GM12801 (cell line): ENCODE data around the gene COL24A1.

ENCODE experiments used
- CTCF ChIP-seq: IDR thresholded peaks from one replicate; pipeline ENCODE4 v1.5.1; 2011; ENCODE audit warnings: control low read depth; ENCODE audit not compliant: insufficient read length; ENCODE audit errors: extremely low read depth

Gene COL24A1

GRCh38 chr1:86100401-86100800 is 56.2 kb downstream of the COL24A1 start:
- no peak for TF ChIP-seq CTCF

DNA sequence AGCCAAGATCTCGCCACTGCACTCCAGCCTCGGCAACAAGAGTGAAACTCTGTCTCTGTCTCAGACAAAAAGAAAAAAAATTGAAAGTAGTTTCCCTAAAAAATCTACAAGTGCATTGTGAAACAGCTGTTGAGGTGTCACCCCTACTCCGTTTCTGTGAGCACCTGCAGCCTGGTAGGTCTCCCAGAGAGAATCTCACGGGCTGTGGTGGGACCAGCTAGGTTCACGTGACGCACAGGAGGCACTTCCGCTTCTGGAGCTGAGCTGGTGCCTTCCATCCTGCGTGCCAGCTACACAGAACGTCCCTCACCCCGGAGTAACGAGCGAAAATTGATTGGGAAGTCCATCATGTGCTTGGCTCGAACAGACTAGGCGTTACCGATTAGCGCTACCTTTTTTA is 66.8 kb downstream of the COL24A1 start:
- no peak for TF ChIP-seq CTCF

- no peak for TF ChIP-seq CTCF
Observed at GRCh38 chr1:86085741-86086409, 70.7 kb downstream of the COL24A1 start.

DNA sequence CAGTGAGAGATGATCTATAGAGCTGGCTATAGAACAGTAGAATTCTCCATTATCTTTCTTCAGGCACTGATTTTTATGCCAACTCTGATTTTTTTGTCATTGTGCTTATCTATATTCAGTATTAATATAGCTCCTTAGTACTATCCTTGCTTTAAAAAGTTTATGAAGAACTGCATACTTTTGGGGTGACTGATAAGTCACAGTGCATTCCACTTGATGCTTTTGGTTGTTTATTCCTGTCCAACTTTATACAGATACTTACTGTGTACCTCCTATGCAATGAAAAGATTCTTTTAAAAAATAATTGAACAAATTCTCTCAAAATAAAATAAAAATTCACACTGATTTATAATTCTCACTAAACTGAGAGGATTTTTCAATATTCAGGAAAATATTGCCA is 71.6 kb downstream of the COL24A1 start:
- TF ChIP-seq CTCF: no peak

GRCh38 chr1:86082183-86082582 is 74.4 kb downstream of the COL24A1 start:
- TF ChIP-seq CTCF: no peak

- no peak for TF ChIP-seq CTCF
Observed at GRCh38 chr1:86069757-86070145, 86.8 kb downstream of the COL24A1 start.

DNA sequence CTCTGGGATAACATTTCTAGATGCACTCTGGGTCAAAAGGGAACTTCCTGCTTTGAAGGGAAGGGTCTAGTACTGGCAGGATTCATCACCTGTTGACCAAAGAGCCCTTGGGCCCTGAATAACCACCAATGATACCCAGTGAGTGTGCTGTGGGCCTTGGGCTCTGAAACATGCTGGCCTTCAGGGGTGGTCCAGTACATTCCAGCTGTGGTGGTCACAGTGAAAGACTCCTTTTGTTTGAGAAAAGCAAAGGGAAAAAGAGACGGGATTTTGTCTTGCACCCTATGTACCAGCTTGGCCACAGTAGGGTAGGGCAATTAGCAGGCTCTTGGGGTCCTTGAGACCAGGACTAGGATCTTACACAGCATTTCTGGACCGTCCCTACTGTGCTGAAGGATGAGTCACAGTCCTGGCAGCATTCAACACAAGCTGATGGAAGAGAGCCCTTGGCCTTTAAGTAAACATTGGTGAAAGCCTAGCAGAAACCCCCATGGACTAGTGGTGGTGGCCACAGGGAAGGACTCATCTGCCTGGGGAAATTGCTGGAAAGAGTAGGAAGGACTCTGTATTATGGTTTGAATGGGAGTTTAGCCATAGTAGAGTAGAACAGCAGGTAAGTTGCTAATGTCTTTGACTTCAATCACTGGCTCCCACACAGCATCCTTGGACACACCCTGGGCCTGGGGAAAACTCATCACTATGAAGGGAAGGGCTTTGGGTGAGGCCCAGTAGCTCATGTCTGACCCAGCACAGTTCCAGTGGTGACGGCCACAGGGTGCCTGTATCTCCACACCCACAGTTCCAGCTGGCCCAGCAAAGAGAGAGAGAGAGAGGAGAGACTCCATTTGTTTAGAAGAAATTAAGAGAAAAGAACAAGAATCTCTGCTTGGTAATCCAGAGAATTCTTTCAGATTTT is 87.5 kb downstream of the COL24A1 start:
- no peak for TF ChIP-seq CTCF
